ENCODE results near the gene PPP1R14B. TPM values are rescaled to one million over a fixed set of nuclear protein-coding genes. Genes with fewer than 3 reads are reported as not detected.

The PPP1R14B gene
- total and polyA plus RNA-seq, 2 donors (not counting 3 experiments of a cell fraction or from before 2014, with no cell fraction given), result 308 to 431 TPM

- dilution Hi-C loops (cut with MboI; ENCODE audit: extremely low pct_ligation_motif_present, low sequenced_read_pairs) (no loop called here), intact Hi-C loops (cut with micrococcal nuclease) (no loop called here)
- H3K9me1 ChIP-seq (replicated peaks; ENCODE audit: control insufficient read depth, extremely low read depth, insufficient read depth, low read length), result no peaks in the 10 kb centered on the region
- no peaks in the 10 kb centered on the region for H3K27me3 ChIP-seq (ENCODE audit: control insufficient read depth in 2 of 2, insufficient read depth in 2 of 2, low read length in 2 of 2)
- H3K4me3 ChIP-seq (replicated peaks in 1 of 3; ENCODE audit: insufficient read depth in 1 of 3, low read depth in 1 of 3, low read length in 3 of 3), result no peak overlapping the region
- peaks cover 13% of the 10 kb centered on the region for H3K79me2 ChIP-seq (ENCODE audit: control insufficient read depth, insufficient read depth, low read length)
- no TSS peak for BruUV-seq (replicated peaks)
- H3K4me1 ChIP-seq (ENCODE audit: control insufficient read depth, extremely low read depth, insufficient read depth, low read length), result peaks cover 18% of the 10 kb centered on the region
- H3K9ac ChIP-seq (replicated peaks; ENCODE audit: extremely low read depth, insufficient read depth, low read length), result no peak overlapping the region
- no peaks in the 10 kb centered on the region for H4K20me1 ChIP-seq (replicated peaks; ENCODE audit: control insufficient read depth, extremely low read depth, insufficient read depth, low read length)
- H3K36me3 ChIP-seq (ENCODE audit: control insufficient read depth in 2 of 2, extremely low read depth in 1 of 2, insufficient read depth in 2 of 2, low read length in 2 of 2), result peaks cover 6 to 10% of the 10 kb centered on the region in 2 experiments
- H3K9me3 ChIP-seq (replicated peaks; ENCODE audit: control insufficient read depth, insufficient read depth, low read length), result no peaks in the 10 kb centered on the region
- TF ChIP-seq EZH2 (IDR thresholded peaks at IDR 0.05; ENCODE audit: borderline replicate concordance, low read depth, low read length, severe bottlenecking) (no peak), JUN (IDR thresholded peaks at IDR 0.05; ENCODE audit: borderline replicate concordance, insufficient read depth, insufficient read length, low read depth) (no peak), GATA2 (IDR thresholded peaks at IDR 0.05; ENCODE audit: insufficient read depth, insufficient read length, low read depth, low read length) (no peak), MYC (IDR thresholded peaks at IDR 0.05; ENCODE audit: low read depth, low read length) (no peak), MAX (IDR thresholded peaks at IDR 0.05; ENCODE audit: insufficient read depth, insufficient read length) (no peak), FOS (IDR thresholded peaks at IDR 0.05; ENCODE audit: borderline replicate concordance, insufficient read depth, low read length) (no peak), POLR2AphosphoS5 (IDR thresholded peaks at IDR 0.05; ENCODE audit: insufficient read depth, low read depth, low read length) (no peak), POLR2A (IDR thresholded peaks at IDR 0.05; ENCODE audit: low read depth, low read length) (no peak)
- TF ChIP-seq, protein P1, sequence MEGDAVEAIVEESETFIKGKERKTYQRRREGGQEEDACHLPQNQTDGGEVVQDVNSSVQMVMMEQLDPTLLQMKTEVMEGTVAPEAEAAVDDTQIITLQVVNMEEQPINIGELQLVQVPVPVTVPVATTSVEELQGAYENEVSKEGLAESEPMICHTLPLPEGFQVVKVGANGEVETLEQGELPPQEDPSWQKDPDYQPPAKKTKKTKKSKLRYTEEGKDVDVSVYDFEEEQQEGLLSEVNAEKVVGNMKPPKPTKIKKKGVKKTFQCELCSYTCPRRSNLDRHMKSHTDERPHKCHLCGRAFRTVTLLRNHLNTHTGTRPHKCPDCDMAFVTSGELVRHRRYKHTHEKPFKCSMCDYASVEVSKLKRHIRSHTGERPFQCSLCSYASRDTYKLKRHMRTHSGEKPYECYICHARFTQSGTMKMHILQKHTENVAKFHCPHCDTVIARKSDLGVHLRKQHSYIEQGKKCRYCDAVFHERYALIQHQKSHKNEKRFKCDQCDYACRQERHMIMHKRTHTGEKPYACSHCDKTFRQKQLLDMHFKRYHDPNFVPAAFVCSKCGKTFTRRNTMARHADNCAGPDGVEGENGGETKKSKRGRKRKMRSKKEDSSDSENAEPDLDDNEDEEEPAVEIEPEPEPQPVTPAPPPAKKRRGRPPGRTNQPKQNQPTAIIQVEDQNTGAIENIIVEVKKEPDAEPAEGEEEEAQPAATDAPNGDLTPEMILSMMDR (IDR thresholded peaks at IDR 0.05; ENCODE audit: extremely low read depth in 1 of 2, insufficient read depth in 1 of 2, low read depth in 1 of 2, low read length in 2 of 2), result no peak
- FAIRE-seq (no peak), DNase-seq (ENCODE audit: low read depth, low spot score) (no peak)
- POLR2A ChIA-PET, result no interaction called here
- no peak overlapping the region for H3K4me2 ChIP-seq (ENCODE audit: insufficient read depth, low read length)
- no peak overlapping the region for H2AFZ ChIP-seq (ENCODE audit: low read depth, low read length)
- H3K27ac ChIP-seq (ENCODE audit: insufficient read depth, low read depth, low read length), result no peak overlapping the region
- CTCF ChIA-PET, result interaction anchor here (1.6 to 2.2 kb wide), 2 partner anchors 7 to 12 kb away, joined by 4 to 6 read pairs; partner anchors contain the start of genes NUDT22 and TRPT1
Observed at GRCh38 chr11:64238076-64238475, 8.7 kb downstream of the PPP1R14B start.
